Karpas-422 (cell line): ENCODE results near the gene PDE11A. TPM values are rescaled to one million over a fixed set of nuclear protein-coding genes. Genes with fewer than 3 reads are reported as not detected.

Experiments
- DNase-seq: peaks from one replicate; pipeline ENCODE4 v3.0.0-alpha.2; 2015
- H2AFZ ChIP-seq: fragments of 200-600 bp; sonication (generic); 2 replicates; pipeline ENCODE4 v1.6.1; 2014; ENCODE audit warnings: antibody characterized with exemption, low read length, mixed read lengths
- H3K27ac ChIP-seq: fragments of 200-600 bp; sonication (generic); 2 replicates; pipeline ENCODE4 v1.5.1; 2014; ENCODE audit warnings: mild to moderate bottlenecking, low read length, moderate library complexity
- H3K27me3 ChIP-seq: fragments of 200-600 bp; sonication (generic); 2 replicates; pipeline ENCODE4 v1.6.1; 2014; ENCODE audit warnings: low read length, mixed read lengths
- H3K36me3 ChIP-seq: fragments of 200-600 bp; sonication (generic); 2 replicates; pipeline ENCODE4 v1.6.1; 2014; ENCODE audit warnings: low read length, mixed read lengths; ENCODE audit not compliant: insufficient read depth
- H3K4me1 ChIP-seq: fragments of 200-600 bp; sonication (generic); 2 replicates; pipeline ENCODE4 v1.6.1; 2014; ENCODE audit warnings: mild to moderate bottlenecking, low read length, mixed read lengths
- H3K4me2 ChIP-seq: fragments of 200-600 bp; sonication (generic); 2 replicates; pipeline ENCODE4 v1.6.1; 2014; ENCODE audit warnings: low read length, low read depth, mild to moderate bottlenecking; ENCODE audit not compliant: poor library complexity, severe bottlenecking
- H3K4me3 ChIP-seq: fragments of 200-600 bp; sonication (generic); 2 replicates; pipeline ENCODE4 v1.5.1; 2014; ENCODE audit warnings: mild to moderate bottlenecking, antibody characterized with exemption, low read length, mixed read lengths
- H3K79me2 ChIP-seq: fragments of 200-600 bp; sonication (generic); 2 replicates; pipeline ENCODE4 v1.6.1; 2014; ENCODE audit warnings: mild to moderate bottlenecking, low read length, mixed read lengths
- H3K9ac ChIP-seq: fragments of 200-600 bp; sonication (generic); 2 replicates; pipeline ENCODE4 v1.6.0; 2014; ENCODE audit warnings: low read length
- H3K9me2 ChIP-seq: fragments of 200-600 bp; sonication (generic), shearing (Covaris generic); replicated peaks from 2 replicates; pipeline ENCODE4 v1.6.0; 2014; ENCODE audit warnings: mild to moderate bottlenecking, low read length, moderate library complexity; ENCODE audit not compliant: insufficient read depth
- H3K9me3 ChIP-seq: fragments of 300-700, 200-600 bp; sonication (generic); 2 replicates; pipeline ENCODE4 v1.6.1; 2014; ENCODE audit warnings: low read length, mixed read lengths
- H4K20me1 ChIP-seq: fragments of 200-600 bp; sonication (generic); 2 replicates; pipeline ENCODE4 v1.6.1; 2014; ENCODE audit warnings: mild to moderate bottlenecking, antibody characterized with exemption, low read length, low read depth; ENCODE audit not compliant: insufficient read depth
- total RNA-seq: library from RNA; depleted of rRNA; stranded (reverse); fragments of >200 nt; shearing (Covaris generic); gene quantifications from 2 replicates; pipeline ENCODE4 v1.2.3, GENCODE V29; 2014; ENCODE audit warnings: low replicate concordance

The PDE11A gene
- total RNA-seq, 1 experiment from 2014 or later: 0.52 TPM

- H2AFZ ChIP-seq: no peak overlapping the region
- peaks cover 1% of the 10 kb centered on the region; the same call in 1 of the 2 replicates for H3K4me1 ChIP-seq
- H3K9me2 ChIP-seq: no peaks in the 10 kb centered on the region
- no peaks in the 10 kb centered on the region for H3K79me2 ChIP-seq
- no peak for DNase-seq
- no peaks in the 10 kb centered on the region for H3K36me3 ChIP-seq
- H3K9me3 ChIP-seq: no peaks in the 10 kb centered on the region
- no peak overlapping the region for H3K4me3 ChIP-seq
- H3K27me3 ChIP-seq: no peaks in the 10 kb centered on the region
- H4K20me1 ChIP-seq: no peaks in the 10 kb centered on the region
- H3K27ac ChIP-seq: no peak overlapping the region
- H3K4me2 ChIP-seq: no peak overlapping the region
- no peak overlapping the region for H3K9ac ChIP-seq
These were observed 407.2 kb downstream of the PDE11A start for GRCh38 chr2:177665328-177665727.

- Histone ChIP-seq H3K9me2 (no peaks in the 10 kb centered on the region), H3K27ac (no peak overlapping the region), H3K27me3 (no peaks in the 10 kb centered on the region), H3K36me3 (no peaks in the 10 kb centered on the region), H3K4me2 (no peak overlapping the region), H3K79me2 (no peaks in the 10 kb centered on the region), H2AFZ (no peak overlapping the region), H3K4me1 (no peaks in the 10 kb centered on the region; the same call in 1 of the 2 replicates), H3K9ac (no peak overlapping the region), H3K4me3 (no peak overlapping the region), H3K9me3 (no peaks in the 10 kb centered on the region), H4K20me1 (no peaks in the 10 kb centered on the region)
- DNase-seq: no peak
These were observed 409.7 kb downstream of the PDE11A start for GRCh38 chr2:177662895-177663294.

- Histone ChIP-seq H3K9me3 (no peaks in the 10 kb centered on the region), H3K4me1 (no peaks in the 10 kb centered on the region), H4K20me1 (no peaks in the 10 kb centered on the region), H3K36me3 (no peaks in the 10 kb centered on the region), H3K9ac (no peak overlapping the region), H3K79me2 (no peaks in the 10 kb centered on the region), H2AFZ (no peak overlapping the region), H3K4me2 (no peak overlapping the region), H3K27ac (no peak overlapping the region), H3K4me3 (no peak overlapping the region), H3K27me3 (no peaks in the 10 kb centered on the region), H3K9me2 (no peaks in the 10 kb centered on the region)
- no peak for DNase-seq
These were observed 411.8 kb downstream of the PDE11A start for GRCh38 chr2:177660742-177661141.

- Histone ChIP-seq H3K4me1 (no peaks in the 10 kb centered on the region), H2AFZ (no peak overlapping the region), H3K4me2 (no peak overlapping the region), H3K9me3 (no peaks in the 10 kb centered on the region), H3K36me3 (no peaks in the 10 kb centered on the region), H3K4me3 (no peak overlapping the region), H3K79me2 (no peaks in the 10 kb centered on the region), H3K9ac (no peak overlapping the region), H3K9me2 (no peaks in the 10 kb centered on the region), H3K27ac (no peak overlapping the region), H3K27me3 (no peaks in the 10 kb centered on the region), H4K20me1 (no peaks in the 10 kb centered on the region)
- DNase-seq: no peak
These were observed 414.3 kb downstream of the PDE11A start for GRCh38 chr2:177658309-177658708.

- Histone ChIP-seq H3K27ac (no peak overlapping the region), H2AFZ (no peak overlapping the region), H3K9me2 (no peaks in the 10 kb centered on the region), H3K36me3 (no peaks in the 10 kb centered on the region), H3K4me2 (no peak overlapping the region), H3K9ac (no peak overlapping the region), H3K4me3 (no peak overlapping the region), H3K27me3 (no peaks in the 10 kb centered on the region), H4K20me1 (no peaks in the 10 kb centered on the region), H3K79me2 (no peaks in the 10 kb centered on the region), H3K9me3 (no peaks in the 10 kb centered on the region), H3K4me1 (no peaks in the 10 kb centered on the region)
- no peak for DNase-seq
These were observed 420.7 kb downstream of the PDE11A start for GRCh38 chr2:177651833-177652232.

GRCh38 chr2:177649568-177650518 is 422.7 kb downstream of the PDE11A start:
- H3K9me2 ChIP-seq: no peaks in the 10 kb centered on the region
- DNase-seq: no peak

GRCh38 chr2:177646791-177647190 is 425.8 kb downstream of the PDE11A start:
- H4K20me1 ChIP-seq: no peaks in the 10 kb centered on the region
- H2AFZ ChIP-seq: no peak overlapping the region
- no peaks in the 10 kb centered on the region for H3K9me2 ChIP-seq
- no peaks in the 10 kb centered on the region for H3K9me3 ChIP-seq
- no peaks in the 10 kb centered on the region; the same call in 1 of the 2 replicates for H3K27me3 ChIP-seq
- H3K4me2 ChIP-seq: no peak overlapping the region
- no peaks in the 10 kb centered on the region for H3K79me2 ChIP-seq
- H3K27ac ChIP-seq: no peak overlapping the region
- H3K4me3 ChIP-seq: no peak overlapping the region
- H3K9ac ChIP-seq: no peak overlapping the region
- H3K4me1 ChIP-seq: no peaks in the 10 kb centered on the region
- DNase-seq: no peak
- H3K36me3 ChIP-seq: no peaks in the 10 kb centered on the region

More at GRCh38 chr2:177649568-177650518, 422.7 kb downstream of the PDE11A start:
- Histone ChIP-seq H3K27me3 (no peaks in the 10 kb centered on the region; the same call in 1 of the 2 replicates), H3K9ac (no peak overlapping the region), H2AFZ (no peak overlapping the region), H3K4me1 (no peaks in the 10 kb centered on the region), H3K27ac (no peak overlapping the region), H3K9me3 (no peaks in the 10 kb centered on the region), H3K4me3 (no peak overlapping the region), H3K4me2 (no peak overlapping the region), H3K36me3 (no peaks in the 10 kb centered on the region), H4K20me1 (no peaks in the 10 kb centered on the region), H3K79me2 (no peaks in the 10 kb centered on the region)

GRCh38 chr2:177646241-177646640 is 426.3 kb downstream of the PDE11A start:
- H3K4me2 ChIP-seq: no peak overlapping the region
- no peak for DNase-seq

More at GRCh38 chr2:177646241-177646640, 426.3 kb downstream of the PDE11A start:
- H2AFZ ChIP-seq: no peak overlapping the region
- H3K36me3 ChIP-seq: no peaks in the 10 kb centered on the region
- H3K4me1 ChIP-seq: no peaks in the 10 kb centered on the region
- H3K79me2 ChIP-seq: no peaks in the 10 kb centered on the region
- no peaks in the 10 kb centered on the region for H4K20me1 ChIP-seq
- H3K4me3 ChIP-seq: no peak overlapping the region
- H3K9ac ChIP-seq: no peak overlapping the region
- no peaks in the 10 kb centered on the region for H3K9me2 ChIP-seq
- H3K27me3 ChIP-seq: no peaks in the 10 kb centered on the region; the same call in 1 of the 2 replicates
- H3K27ac ChIP-seq: no peak overlapping the region
- no peaks in the 10 kb centered on the region for H3K9me3 ChIP-seq
